ENCODE data around the gene ATP4B.

Gene ATP4B

GRCh38 chr13:113657851-113658741 is at the start of gene ATP4B:
Gene ATP4B (minus strand): TSS chr13:113658198. CDS start chr13:113658144, 54 bp downstream.
- no peak for FAIRE-seq

- no peak for FAIRE-seq
Measured at GRCh38 chr13:113672002-113672651, 14.1 kb upstream of the ATP4B start.

GRCh38 chr13:113671066-113672001 is 13.3 kb upstream of the ATP4B start:
- FAIRE-seq: no peak

- FAIRE-seq: no peak
Measured at GRCh38 chr13:113670541-113670940, 12.5 kb upstream of the ATP4B start.

GRCh38 chr13:113669755-113670341 is 11.8 kb upstream of the ATP4B start:
- FAIRE-seq: no peak

GRCh38 chr13:113669231-113669754 is 11.3 kb upstream of the ATP4B start:
- no peak for FAIRE-seq

GRCh38 chr13:113668491-113668971 is 10.5 kb upstream of the ATP4B start:
- FAIRE-seq: no peak

- FAIRE-seq: no peak
Measured at GRCh38 chr13:113667771-113668490, 9.9 kb upstream of the ATP4B start.

GRCh38 chr13:113666951-113667701 is 9.1 kb upstream of the ATP4B start, which contains the start of gene GRK1:
Gene GRK1 (plus strand): TSS chr13:113667219. CDS start chr13:113667387, 168 bp downstream.
- no peak for FAIRE-seq

GRCh38 chr13:113666329-113666670 is 8.3 kb upstream of the ATP4B start:
- no peak for FAIRE-seq

- FAIRE-seq: no peak
Measured at GRCh38 chr13:113665597-113666328, 7.8 kb upstream of the ATP4B start.

GRCh38 chr13:113664751-113665596 is 7.0 kb upstream of the ATP4B start:
- FAIRE-seq: no peak

- FAIRE-seq: no peak
Measured at GRCh38 chr13:113663934-113664333, 5.9 kb upstream of the ATP4B start.

- FAIRE-seq: no peak
Measured at GRCh38 chr13:113661509-113661908, 3.5 kb upstream of the ATP4B start.

GRCh38 chr13:113660066-113660465 is 2.1 kb upstream of the ATP4B start:
- FAIRE-seq: no peak

- FAIRE-seq: no peak
Measured at GRCh38 chr13:113659337-113659736, 1.3 kb upstream of the ATP4B start.

- no peak for FAIRE-seq
Measured at GRCh38 chr13:113658836-113659235, 838 bp upstream of the ATP4B start.

GRCh38 chr13:113656831-113657671 is 947 bp downstream of the ATP4B start:
- no peak for FAIRE-seq

All from G401.6 (cell line).